HG02884 (cell line): ENCODE measurements around the gene DNPH1.
A peak's percentile ranks its signal among the peaks of the same experiment; 100 is the strongest.

Experiments used
- ATAC-seq: cut with Tn5 transposase; IDR thresholded peaks from one replicate; pipeline ENCODE4 v1.9.1; 2021; ENCODE audit warnings: mild to moderate bottlenecking, moderate library complexity; ENCODE audit not compliant: unreplicated experiment

Gene DNPH1

DNA sequence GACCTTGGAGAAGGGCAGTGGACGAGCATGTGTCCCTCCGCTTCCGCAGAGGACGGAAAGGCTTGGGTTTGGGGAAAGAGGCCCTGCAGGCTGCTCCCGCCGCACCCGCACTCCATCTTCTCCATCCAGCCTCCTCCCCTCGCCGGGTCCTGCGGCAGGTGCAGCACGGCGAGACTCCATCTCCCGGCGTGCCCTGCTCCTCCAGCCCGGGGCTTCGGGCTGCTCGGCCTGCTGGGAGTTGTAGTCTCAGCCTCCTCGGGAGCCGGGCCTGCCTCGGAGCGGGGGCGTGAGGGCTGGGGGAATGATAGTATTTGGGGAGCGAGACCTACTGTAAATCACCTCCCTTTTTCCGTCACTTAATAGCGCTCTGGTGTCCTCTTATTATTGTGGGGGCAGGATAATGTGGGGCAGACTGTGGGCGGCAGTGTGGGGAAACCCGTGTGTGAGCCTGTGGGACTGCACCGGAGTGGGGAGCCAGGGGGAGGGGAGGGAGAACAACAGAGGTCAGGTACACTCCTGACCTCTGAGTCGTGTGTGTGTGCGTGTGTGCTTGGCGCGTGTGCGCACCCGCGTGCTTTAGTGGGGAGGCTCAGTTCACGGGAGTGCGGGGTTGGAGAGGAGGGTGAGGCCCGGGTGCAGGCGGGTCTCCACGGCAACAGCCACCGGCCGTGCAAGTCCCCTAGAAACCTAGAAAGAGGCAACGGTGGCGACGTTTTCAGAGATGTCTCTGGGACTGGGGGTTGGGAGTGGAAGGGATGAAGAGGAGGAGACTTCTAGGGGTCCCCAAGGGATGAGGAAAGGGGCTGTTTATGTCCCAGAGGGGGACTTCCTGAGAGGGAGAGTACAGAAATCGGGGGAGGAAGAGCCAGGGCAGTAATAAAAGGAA lies 18.1 kb upstream of the DNPH1 start:
- ATAC-seq: peak; percentile 77

DNA sequence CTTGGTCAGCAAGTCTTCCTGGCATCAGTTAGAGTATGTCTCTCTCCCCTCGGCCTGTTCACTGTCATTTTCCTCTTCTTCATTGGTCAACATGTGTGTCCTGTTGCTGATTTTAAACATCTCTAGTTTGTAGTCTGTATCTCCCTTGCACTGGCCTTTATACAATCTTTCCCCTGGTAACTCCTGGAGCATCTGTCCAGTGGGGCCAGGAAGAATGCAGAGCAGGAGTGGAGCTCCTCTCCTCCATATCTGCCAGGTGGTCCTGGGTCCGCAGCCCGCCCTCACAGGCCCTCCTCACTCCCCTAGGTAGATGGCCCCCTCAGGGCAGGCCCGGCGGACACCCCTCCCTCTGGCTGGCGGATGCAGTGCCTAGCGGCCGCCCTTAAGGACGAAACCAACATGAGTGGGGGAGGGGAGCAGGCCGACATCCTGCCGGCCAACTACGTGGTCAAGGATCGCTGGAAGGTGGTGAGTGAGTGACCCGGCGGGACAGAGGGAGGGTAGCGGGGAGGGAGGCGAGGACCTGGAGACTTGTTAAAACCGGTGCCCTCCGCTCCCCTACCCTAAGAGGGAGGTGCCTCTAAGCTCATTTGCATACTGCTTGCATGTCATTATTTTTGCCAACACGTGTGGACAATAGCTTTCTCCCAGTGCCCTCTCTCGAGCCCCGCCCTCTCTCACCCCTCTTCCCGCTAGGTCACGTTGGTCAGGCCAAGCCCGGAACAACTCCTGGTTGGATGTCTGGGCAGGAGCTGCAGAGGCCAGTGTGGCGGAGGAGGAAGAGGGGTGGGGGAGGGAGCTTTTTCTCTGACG lies 17.2 kb upstream of the DNPH1 start:
- peak; percentile 16 for ATAC-seq

DNA sequence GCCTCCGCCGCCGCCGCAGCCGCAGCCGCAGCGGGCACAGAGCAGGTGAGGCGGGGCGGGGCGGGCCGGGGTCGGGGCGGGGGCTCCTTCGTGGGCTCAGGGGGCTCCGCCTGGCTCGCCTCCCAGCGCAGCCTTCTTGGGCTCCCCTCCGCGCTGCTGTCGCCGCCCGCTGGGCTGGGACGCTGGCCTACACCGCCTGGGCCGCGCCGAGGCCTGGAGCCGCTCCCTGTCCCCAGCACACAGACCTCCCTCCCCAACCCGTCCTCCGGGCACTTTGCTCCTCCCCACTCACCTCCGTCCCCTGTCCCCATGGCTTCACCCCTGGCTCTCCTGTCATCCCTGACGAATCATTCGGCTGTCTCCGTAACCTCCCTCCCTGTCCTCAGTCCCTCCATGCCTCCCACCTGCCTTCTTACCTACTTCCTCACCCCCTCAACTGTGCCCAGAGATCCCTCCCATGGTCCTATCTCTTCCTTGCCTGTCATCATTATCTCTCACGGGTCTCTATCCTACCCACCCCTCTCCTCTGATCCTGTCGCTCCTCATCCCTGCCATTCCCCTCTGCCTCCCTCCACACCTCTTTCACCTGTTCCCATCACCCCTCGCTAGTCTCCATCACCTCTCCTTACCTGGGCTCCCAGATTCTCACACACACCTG lies 14.5 kb upstream of the DNPH1 start:
- no peak for ATAC-seq

DNA sequence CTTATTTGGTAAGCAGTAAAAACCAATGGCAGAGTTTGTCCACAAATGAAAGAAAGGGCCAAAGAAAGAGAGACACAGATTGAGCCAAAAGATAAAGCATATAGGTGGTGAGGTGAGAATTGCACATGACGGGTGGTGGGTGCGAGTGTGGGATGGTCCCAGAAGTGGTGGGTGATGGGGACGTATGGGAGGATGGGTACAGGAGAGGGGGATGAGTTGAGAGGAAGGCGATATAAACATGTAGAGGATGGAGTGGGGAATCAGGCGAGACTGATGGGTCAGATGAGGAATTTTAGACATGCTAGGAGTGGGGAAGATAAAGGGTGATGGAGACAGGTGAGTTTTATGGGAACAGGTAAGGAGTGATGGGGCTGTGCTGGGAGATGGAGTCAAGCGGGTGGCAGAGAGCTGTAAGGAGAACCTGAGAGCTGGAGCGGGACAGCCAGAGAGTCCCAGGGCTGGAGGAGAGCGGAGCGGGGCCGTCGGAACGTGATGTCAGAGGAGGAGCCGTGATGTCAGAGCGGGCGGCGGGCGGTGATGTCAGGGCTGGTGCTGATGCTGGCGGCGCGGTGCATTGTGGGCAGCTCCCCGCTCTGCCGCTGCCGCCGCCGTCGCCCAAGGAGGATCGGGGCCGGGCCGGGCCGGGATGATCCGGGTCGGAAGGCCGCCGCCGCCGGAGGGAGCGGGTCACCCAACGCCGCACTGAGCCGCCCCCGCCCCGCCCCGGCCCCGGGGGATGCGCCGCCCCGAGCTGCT lies 13.8 kb upstream of the DNPH1 start, which contains the start of gene TTBK1:
Gene TTBK1, plus strand, starts transcription at position 574 of the 756 bp plus-strand sequence. CDS start 3,180 bp downstream, outside the sequence.
- ATAC-seq: no peak

DNA sequence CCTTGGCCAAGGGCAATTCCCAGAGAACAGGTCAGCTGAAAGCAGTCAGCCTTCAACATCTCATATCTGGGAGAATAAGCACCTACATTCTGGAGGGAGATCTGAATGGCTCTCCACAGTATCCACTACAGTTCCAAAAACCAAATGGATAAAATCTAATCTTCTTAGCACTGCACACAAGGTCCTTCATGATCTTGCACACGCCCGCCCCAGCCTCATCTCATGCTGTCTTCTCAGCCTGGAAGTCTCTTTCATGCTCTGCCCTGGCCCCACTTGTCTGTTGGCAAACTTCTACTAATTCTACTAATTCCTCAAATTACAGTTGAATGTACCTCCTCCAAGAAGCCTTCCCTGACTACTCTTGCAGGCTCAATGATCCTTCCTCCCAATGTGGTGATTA lies 12.2 kb upstream of the DNPH1 start:
- ATAC-seq: no peak

DNA sequence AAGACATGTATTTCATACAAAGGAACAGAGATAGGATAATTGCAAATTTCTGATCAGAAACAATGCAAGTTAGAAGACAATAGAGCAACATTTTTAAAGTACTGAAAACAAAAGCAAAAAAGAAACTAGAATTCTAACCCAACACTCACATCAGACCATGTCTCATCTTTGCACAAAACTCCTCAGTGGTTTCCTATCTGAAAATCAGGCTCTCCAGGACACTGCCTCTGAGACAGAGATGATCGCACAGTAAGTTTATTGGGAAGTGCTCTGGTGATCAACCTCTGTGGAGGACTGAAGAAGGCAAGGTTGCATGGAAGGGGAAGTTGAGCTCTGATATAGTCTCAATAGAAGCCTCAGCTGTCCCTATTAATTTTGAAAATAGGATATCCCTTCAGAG lies 11.7 kb upstream of the DNPH1 start:
- no peak for ATAC-seq

DNA sequence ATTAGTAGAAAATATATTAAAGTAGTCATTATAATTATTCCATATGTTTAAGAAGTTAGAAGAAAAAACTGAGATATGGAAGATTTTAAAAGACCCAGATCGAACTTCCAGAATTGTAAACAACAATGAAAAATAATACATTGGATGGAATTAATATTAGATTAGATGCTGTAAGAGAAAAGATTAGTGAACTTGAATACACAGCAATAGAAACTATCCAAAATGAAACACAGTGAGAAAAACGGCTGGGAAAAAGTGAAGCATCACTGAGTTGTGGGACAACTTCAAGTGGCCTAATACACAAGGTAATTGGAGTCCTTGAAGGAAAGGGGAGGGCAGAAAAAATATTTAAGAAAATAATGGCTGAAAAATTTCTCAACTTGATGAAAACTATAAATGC lies 9.8 kb upstream of the DNPH1 start:
- no peak for ATAC-seq

DNA sequence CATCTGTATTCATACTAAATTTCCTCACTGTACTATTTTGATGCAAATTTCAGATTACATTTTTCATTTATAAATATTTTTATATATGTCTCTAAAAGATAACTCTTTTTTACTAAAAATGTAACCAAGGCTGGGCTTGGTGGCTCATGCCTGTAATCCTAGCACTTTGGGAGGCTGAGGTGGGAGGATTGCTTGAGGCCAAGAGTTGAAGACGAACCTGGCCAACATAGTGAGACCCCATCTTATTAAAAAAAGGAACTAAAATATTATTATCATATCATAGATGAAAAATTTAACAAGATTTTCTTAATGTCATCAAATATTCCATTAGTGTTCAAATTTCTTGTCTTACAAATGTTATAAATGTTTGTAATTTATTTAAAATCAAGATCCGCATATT lies 6.6 kb upstream of the DNPH1 start:
- no peak for ATAC-seq

DNA sequence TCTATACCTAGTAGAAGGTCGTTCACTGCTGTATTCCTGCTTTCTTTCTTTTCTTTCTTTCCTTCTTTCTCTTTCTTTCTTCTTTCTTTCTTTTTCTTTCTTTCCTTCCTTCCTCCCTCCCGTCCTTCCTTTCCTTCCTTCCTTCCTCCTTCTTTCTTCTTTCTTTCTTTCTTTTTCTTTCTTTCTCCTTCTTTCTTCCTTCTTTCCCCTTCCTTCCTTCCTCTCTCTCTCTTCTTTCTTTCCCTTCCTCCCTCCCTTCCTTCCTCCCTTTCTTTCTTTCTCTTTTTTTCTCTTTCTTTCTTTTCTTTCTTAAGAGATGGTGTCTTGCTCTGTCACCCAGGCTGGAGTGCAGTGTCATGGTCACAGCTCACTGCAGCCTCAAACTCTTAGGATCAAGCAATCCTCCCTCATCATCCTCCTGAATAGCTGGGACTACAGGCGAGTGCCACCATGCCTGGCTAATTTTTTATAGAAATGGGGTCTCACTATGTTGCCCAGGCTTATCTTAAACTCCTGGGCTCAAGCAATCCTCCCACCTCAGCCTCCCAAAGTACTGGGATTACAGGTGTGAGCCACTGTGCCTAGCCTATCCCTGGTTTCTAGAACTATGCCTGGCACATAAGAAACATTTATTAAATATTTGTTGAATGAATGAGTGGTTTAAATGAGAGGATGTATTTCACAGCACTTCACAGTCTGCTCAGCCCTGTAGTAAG lies 2.6 kb upstream of the DNPH1 start:
- no peak for ATAC-seq

DNA sequence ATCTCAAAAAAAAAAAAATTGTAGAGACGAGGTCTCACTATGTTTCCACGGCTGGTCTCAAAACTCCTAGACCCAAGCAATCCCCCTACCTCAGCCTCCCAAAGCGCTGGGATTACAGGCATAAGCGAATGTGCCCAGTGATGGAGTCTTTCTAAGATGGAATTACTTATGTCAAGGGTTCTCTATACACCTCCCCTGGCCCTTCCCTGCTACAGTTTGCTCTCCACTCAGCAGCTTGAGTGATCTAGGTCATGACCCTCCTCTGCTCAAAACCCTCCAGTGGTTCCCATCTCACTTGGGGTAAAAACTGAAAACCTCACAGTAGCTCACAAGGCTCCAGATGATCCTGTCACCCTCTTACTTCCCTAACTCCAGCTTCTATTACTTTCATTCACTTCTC lies 1.8 kb upstream of the DNPH1 start:
- ATAC-seq: no peak

DNA sequence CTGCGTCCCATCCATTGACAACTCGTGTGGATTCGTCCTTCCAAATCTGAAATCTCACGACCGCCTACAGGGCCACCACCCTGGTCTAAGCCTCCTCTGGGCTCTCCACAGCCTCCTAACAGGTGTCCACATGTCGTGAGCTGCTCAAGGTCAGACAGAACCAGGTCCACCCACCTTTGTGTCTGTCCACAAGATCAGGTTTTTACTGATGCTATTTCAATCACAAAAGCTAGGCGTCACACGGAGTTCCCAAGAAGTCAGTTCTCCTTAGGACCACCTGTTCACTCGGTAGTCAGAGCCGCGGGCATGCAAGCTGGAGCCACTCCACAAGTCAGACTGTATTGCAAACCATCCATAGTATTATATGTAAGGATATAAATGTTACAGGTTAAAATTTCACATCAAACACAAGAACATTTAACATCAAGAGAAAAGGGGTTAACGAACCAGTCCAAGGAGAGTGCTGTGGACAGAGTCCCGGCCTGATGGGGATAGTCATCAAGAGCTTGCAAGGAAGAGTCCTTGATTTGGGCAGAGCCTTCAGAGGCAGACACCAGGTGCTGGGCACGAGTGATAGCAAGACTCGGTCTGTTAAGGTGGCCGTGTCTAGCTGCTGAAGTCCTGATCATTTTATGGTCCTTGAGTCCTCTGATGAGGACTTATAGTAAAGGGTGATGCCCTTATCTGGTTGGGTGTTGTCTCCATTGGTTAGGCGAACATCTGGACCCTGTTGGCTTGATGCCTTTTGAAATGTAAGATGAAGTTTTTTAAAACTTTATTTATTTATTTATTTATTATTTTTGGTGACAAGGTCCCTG lies 731 bp upstream of the DNPH1 start:
- no peak for ATAC-seq

DNA sequence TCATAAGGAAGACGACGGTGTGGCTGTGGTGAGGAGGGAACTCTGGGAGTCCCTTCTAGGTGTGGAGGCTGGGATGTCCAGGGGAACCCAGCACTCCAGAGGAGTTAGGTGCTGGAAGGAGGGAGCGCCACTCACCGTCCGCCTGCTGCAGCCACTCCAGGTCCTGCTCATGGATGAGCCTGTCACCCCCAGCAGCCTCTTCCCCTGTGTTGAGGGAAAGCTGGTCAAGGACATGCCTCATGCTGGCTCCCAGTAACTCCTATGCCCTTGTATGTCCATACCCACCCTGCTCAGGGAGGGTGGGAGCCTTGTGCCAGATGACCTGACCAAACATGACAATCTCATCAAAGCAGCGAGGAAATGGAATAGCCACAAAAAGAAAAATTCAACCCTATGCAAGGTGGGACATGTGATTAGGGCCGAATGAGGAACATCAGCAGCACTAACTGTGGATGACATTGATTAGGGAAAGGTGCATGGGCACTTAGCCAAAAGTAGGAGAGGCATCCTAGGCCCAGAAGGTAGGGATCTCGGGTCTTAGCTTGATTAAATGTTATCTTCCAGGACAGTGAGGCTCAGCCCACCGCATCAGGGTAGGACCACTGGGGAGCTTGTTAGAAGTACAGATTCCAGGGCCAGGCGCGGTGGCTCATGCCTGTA lies 3.0 kb downstream of the DNPH1 start:
- ATAC-seq: no peak

DNA sequence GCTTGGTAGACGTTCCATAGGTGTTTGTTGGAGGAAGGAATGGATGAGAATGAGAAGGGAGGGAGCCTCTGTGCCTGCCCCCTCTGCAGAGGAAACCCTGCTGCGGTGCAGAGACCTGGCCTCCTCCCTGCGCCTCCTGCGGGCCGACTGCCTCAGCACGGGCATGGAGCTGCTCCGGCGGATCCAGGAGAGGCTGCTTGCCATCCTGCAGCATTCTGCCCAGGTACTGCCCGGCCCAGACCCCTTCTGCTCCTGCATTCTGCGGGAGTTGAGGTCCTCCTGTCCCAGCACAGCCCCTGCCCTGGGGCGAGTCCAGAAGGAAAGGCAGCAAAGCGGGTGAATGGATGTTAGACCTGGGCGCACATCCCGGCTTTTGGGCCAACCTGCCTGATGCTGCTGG lies 6.1 kb downstream of the DNPH1 start:
- no peak for ATAC-seq

DNA sequence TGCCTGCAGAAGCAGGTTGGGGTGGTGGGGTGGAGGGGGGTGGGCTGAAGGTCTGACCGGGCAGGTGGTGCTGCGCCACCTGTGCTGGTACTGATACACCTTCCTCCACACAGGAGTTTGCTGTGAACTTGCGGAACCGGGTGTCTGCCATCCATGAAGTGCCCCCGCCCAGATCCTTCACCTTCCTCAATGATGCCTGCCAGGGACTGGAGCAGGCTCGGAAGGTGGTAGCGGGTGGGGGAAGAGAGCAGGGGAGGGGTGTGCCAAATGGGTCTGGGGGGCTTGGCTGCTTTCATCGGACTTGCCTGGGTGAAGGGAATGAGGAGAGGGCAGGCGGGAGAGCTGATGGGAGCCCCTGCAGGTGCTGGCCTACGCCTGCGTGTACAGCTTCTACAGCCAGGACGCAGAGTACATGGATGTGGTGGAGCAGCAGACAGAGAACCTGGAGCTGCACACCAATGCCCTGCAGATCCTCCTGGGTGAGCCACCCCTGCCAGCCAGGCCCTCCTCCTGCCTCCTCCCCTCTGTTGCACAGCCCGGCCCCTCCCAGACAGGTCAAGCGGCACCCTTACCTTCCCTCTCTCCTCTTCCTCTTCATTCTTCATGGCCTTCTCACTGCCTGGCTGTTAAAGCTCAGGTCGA lies 6.7 kb downstream of the DNPH1 start:
- no peak for ATAC-seq

DNA sequence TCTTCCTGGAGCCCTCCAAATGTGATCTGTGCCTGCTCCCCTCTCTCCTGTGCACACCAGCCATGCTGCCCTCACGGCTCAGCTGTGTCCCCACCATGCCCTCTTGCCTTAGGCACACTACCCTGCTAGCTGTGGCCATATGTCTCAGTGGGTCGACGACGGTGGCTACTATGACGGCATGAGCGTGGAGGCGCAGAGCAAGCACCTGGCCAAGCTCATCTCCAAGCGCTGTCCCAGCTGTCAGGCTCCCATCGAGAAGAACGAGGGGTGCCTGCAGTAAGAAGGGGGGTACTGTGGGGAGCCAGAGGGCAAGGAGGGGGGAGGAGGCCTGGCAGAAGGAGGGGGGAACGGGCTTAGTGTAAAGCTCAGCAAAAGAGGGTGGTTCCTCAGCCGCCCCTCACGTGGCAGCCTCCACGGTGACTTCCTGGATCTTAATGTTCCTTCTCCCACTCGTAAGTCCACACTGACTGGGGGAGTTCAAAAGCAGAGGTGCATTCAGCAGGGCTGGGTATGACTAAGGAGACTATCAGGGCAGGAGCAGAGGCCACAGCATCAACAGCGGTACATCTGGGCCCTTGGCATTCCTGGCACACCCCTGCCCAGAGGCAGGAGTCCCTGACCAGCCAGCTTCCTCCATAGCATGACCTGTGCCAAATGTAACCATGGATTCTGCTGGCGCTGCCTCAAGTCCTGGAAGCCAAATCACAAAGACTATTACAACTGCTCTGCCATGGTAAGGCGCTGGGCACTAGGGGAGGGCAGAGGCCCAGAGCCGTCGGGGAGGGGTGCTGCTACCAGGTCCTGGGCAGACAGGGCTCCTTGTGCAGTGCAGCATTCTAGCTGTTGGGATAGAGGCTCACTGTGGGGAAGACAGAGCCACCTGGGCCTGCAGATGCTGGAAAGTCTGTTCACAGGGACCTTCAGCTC lies 8.0 kb downstream of the DNPH1 start:
- no peak for ATAC-seq

DNA sequence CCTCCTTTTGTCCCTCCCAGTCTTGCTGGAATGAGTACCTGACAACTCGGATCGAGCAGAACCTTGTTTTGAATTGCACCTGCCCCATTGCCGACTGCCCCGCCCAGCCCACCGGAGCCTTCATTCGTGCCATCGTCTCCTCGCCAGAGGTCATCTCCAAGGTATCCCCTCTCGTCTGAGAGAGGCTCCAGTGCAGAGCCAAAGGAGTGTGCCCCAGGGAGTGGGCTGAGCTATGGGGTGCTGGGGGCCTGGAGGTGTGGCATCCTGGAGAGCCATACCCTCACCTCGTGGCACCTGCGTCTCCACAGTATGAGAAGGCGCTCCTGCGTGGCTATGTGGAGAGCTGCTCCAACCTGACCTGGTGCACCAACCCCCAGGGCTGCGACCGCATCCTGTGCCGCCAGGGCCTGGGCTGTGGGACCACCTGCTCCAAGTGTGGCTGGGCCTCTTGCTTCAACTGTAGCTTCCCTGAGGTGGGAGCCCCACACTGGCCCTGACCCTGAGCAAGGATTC lies 8.8 kb downstream of the DNPH1 start:
- no peak for ATAC-seq

DNA sequence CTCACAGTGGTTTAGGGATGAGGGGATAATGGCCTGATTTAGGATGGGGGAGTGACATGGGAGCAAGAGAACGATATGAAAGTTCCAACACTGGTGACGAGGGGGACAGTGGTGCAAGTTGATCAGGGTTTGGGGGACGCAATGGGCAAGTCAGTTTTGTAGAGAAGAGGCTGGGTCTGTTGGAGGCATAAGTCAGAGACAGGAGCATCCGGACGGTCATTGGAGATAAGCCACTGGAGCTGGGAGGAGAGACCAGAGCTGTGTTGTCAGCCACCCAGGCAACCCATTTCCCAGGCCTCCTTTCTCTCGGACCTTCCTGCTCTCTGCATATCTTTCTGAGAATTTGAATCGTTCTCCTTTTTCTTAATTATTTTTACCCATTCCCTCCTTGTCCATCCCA lies 9.5 kb downstream of the DNPH1 start:
- ATAC-seq: no peak
